Fibroblast of skin of right quadriceps (primary cell): Measurements from ENCODE around the gene ECE2.
"Not testable (repeated sequence)": the region's sequence is repeated elsewhere in the genome, so short reads cannot be mapped to it uniquely, and the experiment has no call there.

ENCODE experiments used
- DNase-seq: peaks from one replicate; pipeline ENCODE4 v3.0.0-alpha.2; 2013

Gene ECE2

DNA sequence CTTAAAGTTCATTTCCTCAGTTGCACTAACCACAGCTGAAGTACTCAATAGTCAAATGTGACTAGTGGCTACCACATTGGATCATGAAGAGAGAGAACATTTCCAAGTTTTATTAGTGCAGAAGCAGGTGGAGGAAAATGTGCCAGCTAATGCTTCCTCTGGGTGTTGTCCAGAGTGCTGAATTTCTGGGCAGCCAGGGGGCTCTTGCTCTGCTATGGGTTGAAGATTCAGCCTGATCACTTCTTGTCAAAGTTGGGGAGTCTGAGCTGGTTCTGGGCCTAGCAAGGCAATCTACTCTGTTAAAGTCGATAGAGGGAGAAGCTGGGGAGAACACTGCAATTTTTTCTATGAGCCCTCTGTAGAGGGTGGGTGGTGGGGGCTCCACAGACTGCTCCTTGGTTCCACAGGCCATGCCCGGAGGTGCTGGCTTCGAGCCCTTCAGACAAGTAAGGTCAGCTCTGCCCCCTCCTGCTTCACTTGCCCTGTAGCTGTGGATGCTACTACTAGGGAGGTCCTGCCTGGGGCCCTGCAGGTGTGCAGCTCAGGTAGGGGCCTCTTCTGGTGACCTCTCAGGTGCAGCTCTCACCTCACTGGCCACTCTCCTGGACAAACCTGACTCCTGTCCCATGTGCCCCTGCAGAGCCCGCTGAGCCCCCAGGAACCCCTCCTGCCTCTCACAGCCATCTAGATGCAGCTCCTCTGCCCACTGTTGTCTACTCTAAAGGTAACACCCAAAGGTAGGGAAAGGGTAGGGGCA, 35.3 kb upstream of the ECE2 start:
- peak; percentile 20 for DNase-seq

DNA sequence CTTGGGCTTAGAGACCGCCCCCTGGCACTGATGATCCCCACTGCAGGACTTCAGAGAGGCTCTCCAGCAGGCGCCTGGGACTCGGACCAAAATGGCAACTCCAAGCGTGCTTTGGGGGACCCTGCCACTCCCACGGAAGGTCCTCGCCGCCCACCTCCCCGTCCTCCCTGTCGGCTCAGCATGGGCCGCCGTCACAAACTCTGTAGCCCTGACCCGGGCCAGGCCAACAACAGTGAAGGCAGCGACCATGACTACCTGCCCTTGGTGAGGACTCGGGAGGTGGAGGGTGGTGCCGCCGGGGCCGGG, 34.7 kb upstream of the ECE2 start:
- no peak for DNase-seq

DNA sequence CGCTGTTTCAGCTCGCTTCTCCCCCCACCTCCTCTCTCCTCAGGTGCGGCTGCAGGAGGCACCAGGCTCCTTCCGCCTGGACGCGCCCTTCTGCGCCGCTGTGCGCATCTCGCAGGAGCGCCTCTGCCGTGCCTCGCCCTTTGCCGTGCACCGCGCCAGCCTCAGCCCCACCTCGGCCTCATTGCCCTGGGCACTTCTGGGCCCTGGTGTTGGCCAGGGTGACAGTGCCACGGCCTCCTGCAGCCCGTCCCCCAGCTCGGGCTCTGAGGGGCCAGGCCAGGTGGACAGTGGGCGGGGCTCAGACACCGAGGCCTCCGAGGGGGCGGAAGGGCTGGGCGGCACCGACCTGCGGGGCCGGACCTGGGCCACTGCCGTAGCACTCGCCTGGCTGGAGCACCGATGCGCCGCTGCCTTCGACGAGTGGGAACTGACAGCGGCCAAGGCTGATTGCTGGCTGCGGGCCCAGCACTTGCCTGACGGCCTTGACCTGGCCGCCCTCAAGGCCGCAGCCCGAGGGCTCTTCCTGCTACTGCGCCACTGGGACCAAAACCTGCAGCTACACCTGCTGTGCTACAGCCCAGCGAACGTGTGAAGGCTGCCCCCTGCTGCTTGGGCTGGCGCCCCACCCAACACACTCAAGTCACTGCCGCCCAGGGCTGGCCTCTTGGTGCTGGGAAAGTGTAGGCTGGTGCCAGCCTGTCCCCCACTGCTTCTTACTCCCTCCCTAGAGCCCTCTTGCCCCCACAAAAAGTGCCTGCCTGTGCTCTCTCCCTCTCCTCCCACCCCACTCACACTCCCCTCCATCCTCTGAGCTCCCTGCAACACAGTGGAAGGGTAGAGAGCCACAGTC, 34.1 kb upstream of the ECE2 start:
- DNase-seq, result no peak

DNA sequence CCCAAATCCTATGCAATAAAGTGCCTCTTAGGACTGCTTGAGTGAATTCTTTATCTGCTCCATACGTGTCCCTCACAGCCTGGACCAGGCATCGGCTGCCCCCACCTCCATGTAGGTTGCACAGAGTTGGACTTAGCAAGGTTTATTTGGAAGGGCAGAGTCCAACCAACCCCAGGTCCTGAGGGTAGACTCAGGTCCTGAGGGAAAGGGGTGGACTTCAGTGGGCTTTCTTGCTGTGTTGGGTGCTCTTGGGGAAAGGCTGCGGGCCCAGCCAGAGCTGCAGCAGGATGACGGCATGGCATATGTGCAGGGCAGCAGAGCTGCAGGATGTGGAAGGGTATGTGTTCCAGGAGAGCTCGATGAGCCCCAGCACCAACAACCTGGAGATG, 33.5 kb upstream of the ECE2 start:
- DNase-seq, result no peak

DNA sequence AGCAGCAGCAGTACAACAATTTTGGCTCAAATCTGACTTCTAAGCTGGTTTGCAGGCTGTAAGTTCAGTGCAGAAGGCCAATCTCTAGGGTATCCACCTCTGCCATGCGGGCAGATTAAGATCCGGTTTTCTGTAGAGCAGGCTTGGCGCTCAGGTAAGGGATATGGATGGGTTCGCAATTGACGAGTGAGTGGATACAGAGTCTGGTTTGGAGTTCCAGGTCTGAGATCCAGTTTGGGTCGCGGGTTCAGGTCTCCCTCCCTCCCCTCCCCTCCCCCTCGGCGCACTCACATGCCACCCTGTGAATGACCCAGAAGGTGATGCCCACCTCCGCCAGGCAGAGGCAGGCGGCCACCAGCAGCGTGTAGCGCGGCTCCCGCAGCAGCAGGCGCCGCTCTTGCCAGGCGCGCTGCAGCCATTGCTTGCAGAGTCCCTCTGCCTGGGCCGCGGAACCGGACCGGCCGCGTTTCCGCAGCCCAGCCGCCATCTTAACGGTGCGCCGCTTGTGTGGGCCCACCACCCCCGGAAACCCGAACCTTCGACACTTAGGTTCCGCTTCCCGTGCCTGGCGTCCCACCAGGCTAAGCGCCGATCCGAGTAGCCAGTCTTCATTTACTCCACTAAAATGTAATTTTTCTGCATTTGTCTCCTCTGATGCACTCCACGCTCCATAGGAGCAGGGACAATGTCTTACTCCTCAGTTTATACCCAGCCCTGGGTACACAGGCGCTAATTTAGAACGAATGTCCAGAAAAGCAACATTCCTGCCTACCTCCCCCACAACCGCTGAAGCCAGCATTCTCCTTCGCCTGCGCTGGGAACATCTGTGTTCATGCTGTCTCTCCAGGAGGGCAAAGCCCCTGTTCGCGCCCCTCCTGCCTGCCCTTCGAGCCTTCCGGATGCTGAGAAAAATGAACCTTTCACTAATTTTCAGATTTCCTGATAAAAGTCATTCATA, 27.1 kb upstream of the ECE2 start, which contains the start of gene ALG3:
Gene ALG3, minus strand, starts transcription at position 509 of the 958 bp plus-strand sequence. Its CDS starts 22 bp downstream, at position 487.
- DNase-seq, result peak; percentile 86

DNA sequence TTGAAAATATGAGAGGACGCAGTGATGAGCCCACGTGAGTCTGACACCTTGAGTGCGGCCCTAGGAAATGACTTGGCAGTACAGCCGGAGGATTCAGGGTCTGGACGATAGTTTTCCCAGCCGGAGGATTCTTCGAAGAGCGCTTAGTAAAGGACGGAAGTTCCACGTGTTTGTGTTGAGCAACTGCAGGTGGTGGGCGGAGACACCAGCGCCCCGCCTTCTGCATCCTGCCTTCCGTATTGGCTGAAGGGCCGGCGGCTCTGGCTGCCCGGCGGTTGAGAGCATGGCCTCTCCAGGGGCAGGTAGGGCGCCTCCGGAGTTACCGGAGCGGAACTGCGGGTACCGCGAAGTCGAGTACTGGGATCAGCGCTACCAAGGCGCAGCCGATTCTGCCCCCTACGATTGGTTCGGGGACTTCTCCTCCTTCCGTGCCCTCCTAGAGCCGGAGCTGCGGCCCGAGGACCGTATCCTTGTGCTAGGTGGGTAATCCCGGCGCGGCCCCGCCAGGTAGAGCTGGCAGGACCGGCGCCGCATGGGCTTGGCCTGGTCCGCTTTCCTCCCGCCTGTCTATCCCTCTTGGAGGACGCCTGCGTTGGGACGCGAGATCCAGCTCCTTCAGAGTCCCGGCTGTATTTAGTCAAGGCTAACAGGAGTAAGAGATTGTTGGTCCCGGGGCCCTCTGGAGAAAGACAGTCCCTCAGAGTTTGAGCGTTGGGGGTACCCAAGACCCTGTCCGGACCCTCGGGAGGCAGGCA, 26.2 kb upstream of the ECE2 start, which contains the start of gene EEF1AKMT4:
Gene EEF1AKMT4, plus strand, starts transcription at position 261 of the 755 bp plus-strand sequence. Its CDS starts 23 bp downstream, at position 284.
- peak; percentile 98 for DNase-seq

DNA sequence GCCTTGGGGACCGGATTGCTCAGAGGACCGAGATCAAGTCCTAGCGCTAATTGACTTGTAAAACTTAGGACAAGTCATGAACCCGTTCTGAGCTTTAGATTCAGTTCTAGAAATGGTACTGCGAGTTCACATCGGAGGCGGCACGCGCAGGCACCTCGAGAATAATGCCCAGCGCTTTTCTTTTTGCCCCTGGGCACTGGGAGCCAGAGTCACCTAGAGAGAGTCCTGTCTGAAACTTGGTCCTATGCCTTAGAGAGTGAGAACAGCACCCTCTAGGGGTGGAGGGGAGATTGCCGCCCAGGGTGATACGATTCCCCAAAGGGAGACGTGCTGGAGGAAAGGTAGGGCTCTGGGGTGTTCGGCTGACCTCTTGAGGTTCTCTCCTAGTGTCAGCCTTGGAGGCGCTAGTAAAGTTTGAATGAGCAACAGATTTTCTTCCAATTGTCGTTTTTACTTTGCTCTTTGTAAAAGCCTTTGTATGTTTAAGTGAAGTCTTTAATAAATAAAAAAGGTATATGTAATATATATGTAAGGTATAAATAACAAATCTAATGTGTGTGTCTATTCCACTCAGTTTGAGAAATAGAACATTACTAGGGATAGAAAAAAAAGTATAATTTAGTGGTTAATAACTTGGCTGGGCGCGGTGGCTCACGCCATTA, 25.5 kb upstream of the ECE2 start:
- peak; percentile 84 for DNase-seq

DNA sequence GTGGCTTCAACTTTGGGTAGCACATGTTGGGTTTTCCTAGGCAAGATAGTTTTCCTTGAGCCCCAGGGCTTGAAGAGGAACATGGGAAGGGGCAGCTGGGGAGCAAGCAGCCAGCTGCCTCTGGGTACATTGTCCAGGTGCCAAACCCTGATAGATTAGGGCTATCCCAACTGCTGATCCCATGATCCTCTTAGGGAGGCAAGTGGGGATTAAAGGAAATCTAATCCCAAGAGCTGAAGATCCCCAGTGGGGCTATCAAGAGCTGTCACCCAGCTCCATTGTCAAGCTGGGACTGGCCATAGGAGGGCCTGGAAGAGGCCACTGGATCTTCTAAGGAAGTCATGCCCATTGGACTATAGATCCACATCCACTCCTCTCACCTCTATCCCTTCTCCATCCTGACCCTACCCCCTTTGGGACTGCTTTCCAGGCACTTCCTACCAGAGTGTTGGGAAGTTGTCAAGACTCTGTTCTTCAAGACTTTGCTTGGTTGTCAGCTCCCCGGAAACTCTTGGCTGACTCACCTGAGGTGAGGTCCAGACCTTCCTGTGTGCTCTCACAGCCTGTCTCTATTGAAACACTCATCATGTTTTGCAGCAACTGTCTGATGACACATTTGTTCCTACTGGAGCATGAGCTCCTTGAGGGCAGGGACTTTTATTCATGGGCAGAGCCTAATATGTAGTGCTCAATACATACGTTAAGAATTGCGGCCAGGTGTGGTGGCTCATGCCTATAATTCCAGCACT, 20.4 kb upstream of the ECE2 start:
- no peak for DNase-seq

DNA sequence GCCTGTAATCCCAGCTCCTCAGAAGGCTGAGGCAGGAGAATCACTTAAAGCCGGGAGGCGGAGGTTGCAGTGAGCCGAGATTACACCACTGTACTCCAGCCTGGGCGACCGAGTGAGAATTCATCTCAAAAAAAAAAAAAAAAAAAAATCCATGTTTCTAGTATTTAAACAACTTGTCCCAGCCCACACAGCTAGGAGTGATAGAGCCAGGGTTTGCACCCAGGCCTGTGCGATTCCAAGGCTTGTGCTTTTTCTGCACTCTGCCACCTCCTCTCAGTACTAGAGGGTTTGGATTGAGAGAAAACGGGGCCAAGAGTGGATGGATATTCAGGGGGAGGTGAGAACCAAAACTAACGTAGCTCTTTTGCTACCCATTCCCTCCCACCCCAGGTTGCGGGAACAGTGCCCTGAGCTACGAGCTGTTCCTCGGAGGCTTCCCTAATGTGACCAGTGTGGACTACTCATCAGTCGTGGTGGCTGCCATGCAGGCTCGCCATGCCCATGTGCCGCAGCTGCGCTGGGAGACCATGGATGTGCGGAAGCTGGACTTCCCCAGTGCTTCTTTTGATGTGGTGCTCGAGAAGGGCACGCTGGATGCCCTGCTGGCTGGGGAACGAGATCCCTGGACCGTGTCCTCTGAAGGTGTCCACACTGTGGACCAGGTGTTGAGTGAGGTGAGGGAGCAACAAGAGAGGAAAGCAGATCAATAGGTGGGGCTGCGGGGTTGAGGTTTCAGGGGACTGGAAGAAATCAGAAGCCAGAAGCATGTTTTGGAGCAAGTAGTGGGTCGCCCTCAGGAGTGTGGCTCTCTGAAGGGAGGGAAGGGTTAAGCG, 18.5 kb upstream of the ECE2 start:
- no peak for DNase-seq

DNA sequence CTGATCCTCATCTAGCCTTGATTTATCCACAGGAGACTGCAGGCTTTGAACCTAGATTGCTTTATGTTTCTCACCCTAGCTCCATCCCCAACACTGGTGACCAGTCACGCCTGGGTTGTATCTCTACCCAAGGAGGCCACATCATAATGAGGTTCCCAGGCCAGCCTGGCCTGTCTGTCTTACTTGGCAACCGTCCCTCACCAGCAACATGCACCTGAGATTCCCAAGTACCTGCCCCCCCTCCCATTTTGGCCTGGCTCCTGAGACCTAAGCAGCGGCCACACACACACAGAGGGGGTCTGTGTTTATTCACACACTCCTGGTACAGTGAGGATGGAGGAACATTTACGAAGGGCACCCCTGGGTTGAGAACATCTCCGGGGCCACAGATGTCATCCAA, 16.9 kb upstream of the ECE2 start:
- no peak for DNase-seq

DNA sequence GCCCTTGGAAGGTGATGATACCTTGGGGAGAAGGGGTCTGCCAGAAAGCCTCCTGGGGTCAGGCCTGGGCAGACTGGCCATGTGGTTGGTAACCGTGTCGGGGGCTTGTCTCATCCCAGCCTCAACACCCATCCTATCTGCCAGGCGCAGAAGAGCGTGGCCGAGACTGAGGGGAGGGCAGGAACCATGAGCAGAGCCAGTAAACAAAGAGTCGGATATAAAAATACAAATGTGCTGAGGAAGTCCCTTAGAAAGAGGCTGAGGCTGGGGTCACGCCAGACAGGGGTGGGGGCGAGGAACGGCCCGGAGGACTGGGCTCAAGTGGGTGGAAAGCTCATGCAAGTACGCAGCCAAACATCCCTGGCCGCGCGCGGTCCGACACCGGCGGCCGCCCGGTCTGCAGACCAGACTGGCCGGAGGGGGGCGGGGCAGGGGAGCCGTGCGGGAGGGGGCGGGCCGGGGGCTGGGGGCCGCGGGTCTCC, 16.4 kb upstream of the ECE2 start:
- no peak for DNase-seq

DNA sequence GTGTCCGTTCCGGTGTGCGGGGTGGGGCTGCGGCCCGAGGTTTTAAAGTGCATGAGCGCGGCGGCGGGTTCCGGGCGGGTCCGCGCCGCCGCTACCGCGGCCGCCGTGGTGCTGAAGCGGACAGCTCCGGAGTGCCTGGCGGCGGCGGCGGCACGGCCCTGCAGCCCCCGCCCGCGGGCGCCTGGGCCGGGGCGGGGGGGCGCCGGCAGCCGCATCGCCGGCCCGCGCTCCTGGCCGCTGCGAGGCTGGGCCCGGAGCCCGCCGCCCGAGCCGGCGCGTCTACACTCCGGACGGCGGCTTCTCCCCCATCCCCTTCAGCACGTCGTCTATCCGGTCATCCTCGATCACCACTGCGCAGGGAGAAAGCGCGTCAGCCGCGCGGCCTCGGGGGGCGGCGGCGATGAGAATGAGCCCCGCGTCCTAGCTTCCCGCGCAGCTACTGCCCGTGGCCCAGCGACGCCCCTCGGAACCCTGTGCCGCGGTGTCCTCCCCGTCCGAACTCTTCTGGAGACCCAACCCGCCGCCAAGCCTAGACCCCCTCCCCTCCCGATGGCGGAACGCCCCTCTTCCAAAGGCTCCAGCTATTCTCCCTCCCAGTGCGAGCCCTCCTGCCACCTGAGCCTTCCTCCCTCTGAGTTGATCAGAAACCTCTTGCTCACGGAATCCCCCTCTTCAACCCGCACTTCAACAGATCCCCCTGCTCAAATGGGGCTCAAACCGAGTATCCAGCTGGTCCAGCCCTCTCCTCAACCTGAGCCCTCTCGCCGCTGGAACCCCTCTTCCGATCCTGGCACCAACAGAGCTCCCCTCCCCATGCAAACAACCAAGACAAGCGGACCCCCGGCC, 15.7 kb upstream of the ECE2 start:
- peak; percentile 19 for DNase-seq

DNA sequence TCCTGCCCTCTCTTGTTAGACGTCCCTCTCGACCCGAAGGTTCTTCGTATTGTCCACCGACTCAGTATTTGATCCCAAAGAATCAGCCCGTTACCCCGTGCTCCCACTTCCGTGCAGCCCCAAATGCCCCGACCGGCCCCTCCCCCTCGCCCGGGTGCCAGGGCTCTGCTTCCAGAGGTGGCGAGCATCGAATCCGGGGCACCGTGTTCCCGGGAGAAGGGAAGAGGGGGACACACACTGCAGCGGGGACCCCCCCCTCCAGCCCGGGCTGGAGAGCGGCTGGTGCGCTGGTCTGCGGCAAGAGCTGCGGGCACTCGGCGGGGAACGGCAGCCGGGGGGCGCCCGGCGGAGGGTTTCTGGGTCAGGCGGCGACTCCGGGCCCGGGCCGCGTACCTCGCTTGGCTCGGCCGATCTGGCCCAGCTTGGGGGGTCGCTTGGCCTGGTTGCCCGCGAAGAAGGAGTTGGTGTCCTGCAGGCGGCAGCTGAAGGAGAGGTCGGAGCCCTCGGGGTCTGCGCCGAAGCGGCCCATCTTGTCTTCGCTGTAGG, 15.0 kb upstream of the ECE2 start:
- no peak for DNase-seq

DNA sequence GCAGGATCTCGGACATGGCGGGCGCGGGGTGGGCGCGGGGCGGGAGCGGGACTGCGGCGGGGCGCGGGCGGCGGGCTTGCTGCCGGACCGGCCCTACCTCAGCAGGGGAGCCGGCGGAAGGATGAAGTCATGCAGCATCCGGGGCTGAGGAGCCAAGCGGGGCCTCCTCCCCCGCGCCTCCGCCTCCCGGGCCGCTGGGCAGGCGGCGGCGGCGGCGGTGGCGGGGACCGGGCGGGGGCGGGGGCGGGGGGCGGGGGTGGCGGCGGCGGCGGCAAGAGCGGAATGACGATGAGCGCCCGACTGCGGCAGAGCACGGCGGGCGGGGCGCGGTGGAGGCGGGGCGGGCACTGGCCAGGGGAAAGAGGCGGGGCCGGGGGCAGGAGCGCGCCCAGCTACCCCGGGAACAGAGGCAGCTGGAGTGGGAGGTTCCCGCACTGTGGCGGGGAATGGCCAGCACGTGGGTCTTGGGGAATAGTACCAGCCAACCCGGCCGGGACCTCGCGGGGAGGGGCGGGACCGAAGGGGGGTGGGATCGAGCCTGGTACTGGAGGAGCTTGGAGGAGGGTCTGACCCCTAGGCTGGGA, 14.5 kb upstream of the ECE2 start, which contains the start of gene CAMK2N2:
Gene CAMK2N2, minus strand, starts transcription at position 284 of the 584 bp plus-strand sequence. Its CDS starts 268 bp downstream, at position 16.
- DNase-seq, result peak; percentile 26

DNA sequence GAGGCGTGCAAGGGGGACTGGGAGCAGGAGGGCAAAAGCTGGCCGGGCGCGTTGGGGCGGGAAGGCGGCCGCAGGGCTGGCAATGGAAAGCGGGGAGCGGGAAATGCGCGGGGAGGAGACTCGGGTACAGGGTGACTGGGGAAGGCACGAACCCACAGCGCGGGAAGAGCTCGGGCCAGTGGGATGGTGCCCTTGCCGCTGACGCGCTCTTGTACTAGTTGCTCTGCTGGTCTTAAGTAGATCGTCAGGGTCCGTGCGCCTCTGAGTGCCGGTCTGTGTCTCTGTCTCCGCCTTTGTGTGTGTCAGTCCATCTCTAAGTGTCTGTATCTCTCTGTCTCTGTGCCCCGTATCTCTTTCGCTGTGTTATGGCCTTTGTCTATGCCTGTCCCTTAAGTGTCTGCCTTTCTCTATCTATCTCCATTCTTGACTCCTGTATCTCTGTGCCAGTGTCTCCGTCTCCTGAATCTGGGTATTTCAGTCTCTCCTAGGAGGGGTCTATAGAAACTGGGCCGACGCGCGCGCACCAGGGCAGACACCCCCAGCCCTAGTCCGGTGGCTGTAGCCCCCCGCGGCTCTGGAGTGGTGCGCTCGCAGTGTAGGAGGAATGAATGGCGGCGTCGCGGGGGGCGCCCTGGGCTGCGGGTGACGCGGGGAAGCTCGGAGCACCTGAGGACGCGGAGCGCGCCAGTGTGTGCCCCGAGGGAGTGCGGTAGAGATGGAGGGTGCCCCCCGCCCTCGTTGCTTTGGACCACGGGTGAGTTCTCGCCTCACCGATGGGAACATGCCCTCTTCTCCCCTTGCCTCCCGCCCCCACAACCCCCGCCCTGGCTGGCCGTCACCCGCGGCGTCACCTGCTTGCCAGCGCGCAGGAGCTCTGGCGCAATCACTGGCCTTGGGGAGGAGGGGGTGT, 13.7 kb upstream of the ECE2 start:
- DNase-seq, result no peak

DNA sequence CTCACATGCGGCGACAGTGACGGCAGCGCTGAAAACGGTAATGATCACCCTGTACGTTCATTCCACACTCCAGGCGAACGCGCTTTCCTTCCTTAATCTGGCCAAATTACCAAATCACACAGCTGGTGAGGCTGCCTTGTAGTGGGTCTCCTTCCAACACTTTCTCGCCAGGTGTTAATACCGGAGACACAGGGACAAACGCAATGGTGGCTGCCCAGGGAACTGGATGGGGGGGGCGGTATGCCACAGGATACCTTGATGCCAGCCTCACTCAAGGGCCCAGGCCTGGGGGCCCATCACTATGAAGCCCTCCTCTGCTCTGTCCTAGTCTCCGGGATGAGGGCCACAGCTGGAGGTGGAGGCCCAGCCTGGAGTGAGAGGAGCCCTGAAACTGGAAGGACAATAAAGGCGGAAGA, 13.1 kb upstream of the ECE2 start:
- DNase-seq, result no peak

DNA sequence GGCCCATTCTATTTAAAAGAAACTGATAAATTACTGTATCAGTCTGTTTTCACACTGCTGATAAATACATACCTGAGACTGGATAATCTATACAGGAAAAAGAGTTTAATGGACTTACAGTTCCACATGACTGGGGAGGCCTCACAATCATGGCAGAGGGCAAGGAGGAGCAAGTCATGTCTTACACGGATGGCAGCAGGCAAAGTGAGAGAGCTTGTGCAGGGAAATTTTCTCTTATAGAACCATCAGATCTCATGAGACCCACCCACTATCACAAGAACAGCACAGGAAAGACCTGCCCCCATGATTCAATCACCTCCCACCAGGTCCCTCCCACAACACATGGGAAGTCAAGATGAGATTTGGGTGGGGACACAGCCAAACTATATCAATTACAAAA, 8.6 kb upstream of the ECE2 start:
- DNase-seq, result not testable (repeated sequence)
